ENCODE data around the gene CXXC5.

- no peak for TF ChIP-seq CTCF (conservative IDR thresholded peaks at IDR 0.05 in 1 of 2, IDR thresholded peaks at IDR 0.05 in 1 of 2; ENCODE audit: extremely low read depth in 1 of 2, insufficient read depth in 1 of 2, low read depth in 1 of 2, low read length in 2 of 2)
- no peak for TF ChIP-seq EZH2 (IDR thresholded peaks at IDR 0.05; ENCODE audit: borderline replicate concordance, low read length)
Observed at GRCh38 chr5:139636975-139637408, 11.2 kb upstream of the CXXC5 start.
